ENCODE results near the gene IFITM5. TPM values are rescaled to one million over a fixed set of nuclear protein-coding genes. Genes with fewer than 3 reads are reported as not detected.

The IFITM5 gene
- total RNA-seq, 1 experiment from 2014 or later = not detected

DNA sequence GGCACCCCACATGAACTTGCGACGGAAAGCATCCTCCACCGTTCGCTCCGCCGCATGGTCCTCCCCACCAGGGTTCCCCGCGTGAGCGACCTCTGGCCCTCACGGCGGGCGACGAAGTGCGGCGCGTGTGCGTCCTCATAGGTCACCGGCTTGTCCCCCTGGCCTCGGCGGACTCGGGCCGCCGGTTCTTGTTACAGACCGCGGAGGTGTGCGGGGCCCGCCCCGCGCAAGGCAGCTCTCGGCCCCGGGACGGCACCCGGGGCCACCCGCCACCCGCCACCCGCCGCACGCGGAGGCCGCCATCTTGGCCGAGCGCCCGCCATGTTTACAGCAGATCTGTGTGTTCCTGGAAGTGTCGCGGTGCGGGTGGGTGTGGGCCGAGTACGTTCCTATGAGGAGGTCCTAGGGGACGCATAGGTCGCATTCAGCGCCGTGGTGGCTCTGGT is 4.8 kb upstream of the IFITM5 start:
- WGBS (ENCODE audit: extremely low coverage, insufficient read length, low lambda C conversion rate) = no CpG with 5 or more reads among the region's 52 CpGs
- H3K4me3 Mint-ChIP-seq = no peak overlapping the region

More for the DNA sequence above, 4.8 kb upstream of the IFITM5 start:
- no peak overlapping the region for H3K23ac ChIP-seq (ENCODE audit: insufficient read length, low read depth, low read length)
- peaks cover 16% of the 10 kb centered on the region; the same call in 1 of the 2 replicates for H3K4me1 ChIP-seq (ENCODE audit: insufficient read depth, low read length)
- no peak overlapping the region for H4K5ac ChIP-seq (ENCODE audit: insufficient read length, low read depth, low read length)
- H3K9ac ChIP-seq (ENCODE audit: extremely low read depth, insufficient read length, low read length) = no peak overlapping the region
- Mint-ChIP-seq H3K36me3 (ENCODE audit: insufficient read depth in 1 of 3, low read depth in 3 of 3) (peaks cover 0 to 10% (median 4%) of the 10 kb centered on the region in 3 experiments; a peak in 6 of 7 replicates), H3K9me3 (peaks cover 2 to 10% of the 10 kb centered on the region in 2 experiments; a peak in 3 of 5 replicates), H3K4me1 (peaks cover 60 to 74% of the 10 kb centered on the region in 2 experiments), H3K27me3 (ENCODE audit: low read depth) (no peaks in the 10 kb centered on the region), H3K27ac (peak overlapping the region in 1 of 3 experiments; percentile 96; a peak in 1 of 7 replicates)
- H3K23me2 ChIP-seq (ENCODE audit: insufficient read length, low read depth, low read length, poor library complexity, severe bottlenecking) = no peaks in the 10 kb centered on the region
- H3K9me3 ChIP-seq (ENCODE audit: control insufficient read depth, low read depth, low read length) = no peaks in the 10 kb centered on the region
- no peak overlapping the region for H3K4ac ChIP-seq (ENCODE audit: low read depth, low read length)
- H4K8ac ChIP-seq (replicated peaks; ENCODE audit: insufficient read length, low read depth, low read length) = no peak overlapping the region
- H2BK20ac ChIP-seq (ENCODE audit: low read depth, low read length, poor library complexity, severe bottlenecking) = no peak overlapping the region
- no peaks in the 10 kb centered on the region for H3K27me3 ChIP-seq (ENCODE audit: insufficient read depth, low read length)
- H3K4me2 ChIP-seq (ENCODE audit: insufficient read depth, insufficient read length, low read length) = no peak overlapping the region
- no peaks in the 10 kb centered on the region for H4K20me1 ChIP-seq (ENCODE audit: control insufficient read depth, insufficient read depth, insufficient read length)
- no peak overlapping the region for H3K27ac ChIP-seq (ENCODE audit: insufficient read length, low read depth, low read length)
- no peak overlapping the region for H2AK5ac ChIP-seq (ENCODE audit: insufficient read length, low read length)
- no peak overlapping the region for H2BK120ac ChIP-seq (ENCODE audit: low read depth, low read length, poor library complexity, severe bottlenecking)
- no peak overlapping the region for H2BK5ac ChIP-seq (ENCODE audit: insufficient read length, low read length)
- peak overlapping the region; percentile 29 for H2BK12ac ChIP-seq (ENCODE audit: insufficient read length, low read depth, low read length)
- H3K14ac ChIP-seq (ENCODE audit: insufficient read depth, low read length) = peak overlapping the region; percentile 66; the same call in 1 of the 2 replicates
- H3T11ph ChIP-seq (ENCODE audit: low read length) = no peak overlapping the region
- no peak overlapping the region for H2AFZ ChIP-seq (ENCODE audit: low read length)
- no peak overlapping the region for H3K18ac ChIP-seq (ENCODE audit: insufficient read length, low read depth, low read length)
- no peak overlapping the region; the same call in 1 of the 2 replicates for H2BK15ac ChIP-seq (ENCODE audit: low read depth, low read length)
- no peak overlapping the region for H3K56ac ChIP-seq (ENCODE audit: insufficient read length, low read depth, low read length)
- no peak for DNase-seq
- no peaks in the 10 kb centered on the region for H3K79me1 ChIP-seq (ENCODE audit: insufficient read depth, low read depth, low read length, poor library complexity, severe bottlenecking)
- TF ChIP-seq, protein P1, sequence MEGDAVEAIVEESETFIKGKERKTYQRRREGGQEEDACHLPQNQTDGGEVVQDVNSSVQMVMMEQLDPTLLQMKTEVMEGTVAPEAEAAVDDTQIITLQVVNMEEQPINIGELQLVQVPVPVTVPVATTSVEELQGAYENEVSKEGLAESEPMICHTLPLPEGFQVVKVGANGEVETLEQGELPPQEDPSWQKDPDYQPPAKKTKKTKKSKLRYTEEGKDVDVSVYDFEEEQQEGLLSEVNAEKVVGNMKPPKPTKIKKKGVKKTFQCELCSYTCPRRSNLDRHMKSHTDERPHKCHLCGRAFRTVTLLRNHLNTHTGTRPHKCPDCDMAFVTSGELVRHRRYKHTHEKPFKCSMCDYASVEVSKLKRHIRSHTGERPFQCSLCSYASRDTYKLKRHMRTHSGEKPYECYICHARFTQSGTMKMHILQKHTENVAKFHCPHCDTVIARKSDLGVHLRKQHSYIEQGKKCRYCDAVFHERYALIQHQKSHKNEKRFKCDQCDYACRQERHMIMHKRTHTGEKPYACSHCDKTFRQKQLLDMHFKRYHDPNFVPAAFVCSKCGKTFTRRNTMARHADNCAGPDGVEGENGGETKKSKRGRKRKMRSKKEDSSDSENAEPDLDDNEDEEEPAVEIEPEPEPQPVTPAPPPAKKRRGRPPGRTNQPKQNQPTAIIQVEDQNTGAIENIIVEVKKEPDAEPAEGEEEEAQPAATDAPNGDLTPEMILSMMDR (conservative IDR thresholded peaks at IDR 0.05) = no peak
- H4K91ac ChIP-seq (ENCODE audit: insufficient read length, low read depth, low read length) = no peak overlapping the region
- H3K79me2 ChIP-seq (ENCODE audit: insufficient read depth, low read length) = no peaks in the 10 kb centered on the region
